Body of pancreas (tissue), 4 donors: Measurements from ENCODE around the gene TPRX1. TPM values are rescaled to one million over a fixed set of nuclear protein-coding genes. Genes with fewer than 3 reads are reported as not detected.
"Not testable (repeated sequence)": the region's sequence is repeated elsewhere in the genome, so short reads cannot be mapped to it uniquely, and the experiment has no call there.

Experiments used
- ATAC-seq: fragments of 150-250 bp; one replicate; pipeline ENCODE4 v1.9.1; 2016
- DNase-seq, 4 donors: peaks; one replicate each; pipeline ENCODE4 v3.0.0-alpha.2; 2019
- H3K27ac ChIP-seq, 4 donors: fragments of 200-600 bp; sonication (generic); 1 replicate in 3 of 4; 2 replicates in 1 of 4; pipeline versions ENCODE4 v1.5.1 to v1.6.1; 2016 to 2019; ENCODE audit warnings: mild to moderate bottlenecking in 1 of 4, mixed read lengths in 1 of 4, moderate library complexity in 1 of 4
- H3K27me3 ChIP-seq, 2 donors: fragments of 200-600 bp; sonication (generic); one replicate each; pipeline ENCODE4 v1.6.0; 2016; ENCODE audit warnings: mild to moderate bottlenecking in 1 of 2
- H3K36me3 ChIP-seq, 2 donors: fragments of 200-600 bp; sonication (generic); replicated peaks in 1 of 2; 2 replicates each; pipeline ENCODE4 v1.5.1; 2016; ENCODE audit warnings: low read depth in 2 of 2; ENCODE audit not compliant: insufficient read depth in 1 of 2
- H3K4me1 ChIP-seq: fragments of 200-600 bp; sonication (generic); one replicate; pipeline ENCODE4 v1.6.0; 2016
- H3K4me3 ChIP-seq, 2 donors: fragments of 200-600 bp; sonication (generic); 1 replicate in 1 of 2; 2 replicates in 1 of 2; pipeline ENCODE4 v1.5.1; 2016 to 2019
- H3K9me3 ChIP-seq, 3 donors: fragments of 200-600 bp; sonication (generic); 1 replicate in 2 of 3; 2 replicates in 1 of 3; pipeline ENCODE4 v1.5.1; 2016
- CTCF ChIP-seq, 7 experiments: fragments of 450-650 bp in 4 of 7; fragments of 200-600 bp in 3 of 7; sonication (generic) in 3 of 7; IDR thresholded peaks; one replicate each; pipeline ENCODE4 v1.5.1; 2016 to 2019; ENCODE audit warnings: antibody characterized with exemption in 7 of 7
- POLR2A ChIP-seq, 3 donors: fragments of 450-650 bp; IDR thresholded peaks; one replicate each; pipeline ENCODE4 v1.6.1; 2016; ENCODE audit warnings: antibody characterized with exemption in 3 of 3, mild to moderate bottlenecking in 2 of 3
- WGBS, 2 donors: methylation state at CpG; one replicate each; pipeline ENCODE4 v1.1.5; 2017; 5-methylcytosine and 5-hydroxymethylcytosine counted together
- intact Hi-C: fragments of 100-400 bp; cut with DNase I; formaldehyde crosslinking; loops from one replicate; pipeline ENCODE4 v1.15.1; 2023
- total RNA-seq, 2 donors: library from RNA; depleted of rRNA; stranded (reverse); fragments of >200 nt; gene quantifications; one replicate each; pipeline ENCODE4 v1.1.0, GENCODE V29; 2016

TPRX1 gene
- total RNA-seq, 2 donors from 2014 or later: not detected

- no peak for ATAC-seq
- TF ChIP-seq POLR2A (IDR thresholded peaks at IDR 0.05) (no peak), CTCF (IDR thresholded peaks at IDR 0.05) (no peak)
- H3K4me1 ChIP-seq: peaks cover 51% of the 10 kb centered on the region
- peak in 2 of 4 donors; percentile 20 to 49 for DNase-seq
- peak overlapping the region; percentile 77 to 96 for H3K4me3 ChIP-seq
- no peaks in the 10 kb centered on the region for H3K9me3 ChIP-seq
- no peaks in the 10 kb centered on the region for H3K36me3 ChIP-seq
- WGBS, 2 donors: 0 to 1% methylated on average over 1 to 20 of the region's 20 CpGs
- peak overlapping the region; percentile 92 to 96 (median 94) for H3K27ac ChIP-seq
- H3K27me3 ChIP-seq: no peaks in the 10 kb centered on the region
- intact Hi-C loops: no loop called here
Observed at GRCh38 chr19:47778954-47779351, 25.4 kb downstream of the TPRX1 start.

GRCh38 chr19:47778049-47778953, 26.1 kb downstream of the TPRX1 start, which contains the start of gene SELENOW:
SELENOW (plus strand) TSS chr19:47778703; CDS start chr19:47778786, 83 bp downstream.
- WGBS, 2 donors: 0 to 1% methylated on average over 13 to 65 of the region's 65 CpGs
- H3K27me3 ChIP-seq: no peaks in the 10 kb centered on the region
- peak within 1 kb of the TSS; percentile 92 to 96 (median 94) for H3K27ac ChIP-seq
- H3K36me3 ChIP-seq: no peaks in the 10 kb centered on the region
- H3K9me3 ChIP-seq: no peaks in the 10 kb centered on the region
- intact Hi-C loops: no loop called here
- H3K4me3 ChIP-seq: peak within 1 kb of the TSS; percentile 77 to 96
- TF ChIP-seq CTCF (IDR thresholded peaks at IDR 0.05) (peak in 1 of 7 experiments; percentile 1), POLR2A (IDR thresholded peaks at IDR 0.05) (peak; percentile 90 to 96 (median 95))
- DNase-seq (peak; percentile 80 to 85 (median 80)), ATAC-seq (peak; percentile 89)
- H3K4me1 ChIP-seq: peaks cover 51% of the 10 kb centered on the region

- Histone ChIP-seq H3K4me3 (peak overlapping the region; percentile 77 to 96), H3K27ac (peak overlapping the region; percentile 92 to 96 (median 94)), H3K4me1 (peaks cover 48% of the 10 kb centered on the region)
- H3K36me3 ChIP-seq, H3K27me3 ChIP-seq, H3K9me3 ChIP-seq, ATAC-seq, intact Hi-C loops, DNase-seq: not testable (repeated sequence)
- WGBS, 2 donors: 67 to 69% methylated on average over 23 of the region's 23 CpGs
Observed at GRCh38 chr19:47777245-47778048, 26.9 kb downstream of the TPRX1 start.

- Histone ChIP-seq H3K4me1 (peaks cover 40% of the 10 kb centered on the region), H3K27me3 (no peaks in the 10 kb centered on the region), H3K27ac (peak overlapping the region in 3 of 4 donors; percentile 93 to 96 (median 95)), H3K4me3 (no peak overlapping the region), H3K9me3 (no peaks in the 10 kb centered on the region), H3K36me3 (no peaks in the 10 kb centered on the region)
- TF ChIP-seq POLR2A (IDR thresholded peaks at IDR 0.05): no peak
- no peak for TF ChIP-seq CTCF (IDR thresholded peaks at IDR 0.05)
- peak; percentile 40 for ATAC-seq
- DNase-seq: peak in 1 of 4 donors; percentile 30
- intact Hi-C loops: no loop called here
- 48% methylated on average over 4 of the region's 4 CpGs for whole genome bisulfite sequencing, 2 donors
Observed at GRCh38 chr19:47776568-47776967, 27.8 kb downstream of the TPRX1 start.

- H3K4me3 ChIP-seq, intact Hi-C loops, H3K4me1 ChIP-seq, H3K9me3 ChIP-seq, H3K36me3 ChIP-seq, H3K27ac ChIP-seq, ATAC-seq, DNase-seq, H3K27me3 ChIP-seq: not testable (repeated sequence)
- WGBS, 2 donors: 80 to 87% methylated on average over 6 of the region's 6 CpGs
Observed at GRCh38 chr19:47771291-47771690, 33.1 kb downstream of the TPRX1 start.
